ENCODE measurements around the gene MSRB3. TPM values are rescaled to one million over a fixed set of nuclear protein-coding genes. Genes with fewer than 3 reads are reported as not detected.

MSRB3 gene
- total and polyA plus RNA-seq, 2 of the 8 experiments (the other 6 are each of a cell fraction or from before 2014, with no cell fraction given) = 0.32 to 1.2 TPM

GRCh38 chr12:65238609-65239008, 39.9 kb upstream of the MSRB3 start (continued):
- TF ChIP-seq MAFK (IDR thresholded peaks at IDR 0.05; ENCODE audit: low read depth, low read length) (no peak), RBBP5 (IDR thresholded peaks at IDR 0.05; ENCODE audit: borderline replicate concordance, low read depth, low read length) (no peak), POU5F1 (IDR thresholded peaks at IDR 0.05; ENCODE audit: low read depth, low read length) (no peak), BRCA1 (IDR thresholded peaks at IDR 0.05; ENCODE audit: low read depth, low read length) (no peak)
